Glomerular visceral epithelial cell (primary cell): ENCODE measurements around the gene ALDOB.

Source experiments
- DNase-seq: peaks from one replicate; pipeline ENCODE4 v3.0.0-alpha.2; 2016; ENCODE audit errors: extremely low spot score

ALDOB gene

DNA sequence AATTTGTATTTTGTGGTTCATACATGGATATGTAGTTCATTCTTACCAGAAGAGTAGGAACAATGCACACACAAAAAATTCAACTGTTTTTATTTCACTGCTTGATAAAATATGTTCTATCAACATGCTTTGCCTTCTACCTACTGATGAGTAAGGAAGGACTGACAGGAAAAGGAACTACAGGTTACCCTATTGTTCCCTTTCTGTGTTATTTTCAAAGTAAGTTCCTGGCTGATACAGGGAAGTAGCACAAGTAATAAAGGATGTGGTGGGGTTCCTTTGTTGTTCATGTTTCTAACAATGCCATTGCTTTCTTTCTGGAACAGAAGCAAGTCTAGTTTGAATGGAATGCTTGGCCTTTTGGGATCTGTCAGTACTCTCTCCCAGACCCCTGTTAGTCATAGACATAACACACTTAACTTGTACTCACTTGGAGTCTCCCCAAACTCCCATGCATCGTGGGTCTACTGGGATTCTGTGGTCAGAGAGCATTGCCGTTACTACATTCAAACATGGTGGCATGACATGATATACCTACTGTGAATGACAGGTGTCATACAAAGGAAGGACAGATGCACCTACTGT, 20.2 kb upstream of the ALDOB start:
- no peak for DNase-seq

DNA sequence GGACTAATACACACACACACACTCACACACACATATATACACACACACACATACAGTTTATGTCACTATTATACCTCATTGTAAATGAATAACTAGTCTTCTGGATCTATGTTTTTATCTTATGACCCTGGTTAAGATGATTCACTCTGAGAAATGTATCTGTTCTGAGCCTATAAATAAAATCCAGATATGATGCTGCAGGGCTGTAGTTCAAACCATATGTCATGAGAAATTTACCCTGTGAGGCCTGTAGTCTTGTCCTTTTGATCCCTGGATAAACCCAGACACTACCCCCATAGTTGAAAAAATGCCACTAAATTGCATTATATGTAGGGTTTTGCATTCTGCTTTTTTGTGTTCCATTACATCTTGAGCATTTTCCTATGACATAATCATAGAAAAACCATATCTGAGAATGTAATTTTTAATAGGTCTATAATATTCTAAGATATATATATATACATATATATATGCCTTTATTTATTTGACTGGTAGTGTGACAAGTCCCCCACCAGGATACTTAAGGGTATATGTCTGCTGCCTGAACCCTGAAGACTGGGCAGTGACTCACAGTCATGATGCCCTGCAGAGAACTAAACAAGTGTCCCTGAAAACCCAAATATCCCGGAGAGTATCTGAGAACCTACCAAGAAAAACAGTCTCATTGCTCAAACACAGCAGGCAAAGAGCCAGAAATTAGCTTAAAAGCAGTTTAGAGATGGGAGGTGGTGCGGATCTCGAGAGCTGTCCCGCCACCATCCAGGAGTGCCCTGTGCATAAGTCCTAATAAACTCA, 18.4 kb upstream of the ALDOB start:
- DNase-seq, result peak; percentile 17

DNA sequence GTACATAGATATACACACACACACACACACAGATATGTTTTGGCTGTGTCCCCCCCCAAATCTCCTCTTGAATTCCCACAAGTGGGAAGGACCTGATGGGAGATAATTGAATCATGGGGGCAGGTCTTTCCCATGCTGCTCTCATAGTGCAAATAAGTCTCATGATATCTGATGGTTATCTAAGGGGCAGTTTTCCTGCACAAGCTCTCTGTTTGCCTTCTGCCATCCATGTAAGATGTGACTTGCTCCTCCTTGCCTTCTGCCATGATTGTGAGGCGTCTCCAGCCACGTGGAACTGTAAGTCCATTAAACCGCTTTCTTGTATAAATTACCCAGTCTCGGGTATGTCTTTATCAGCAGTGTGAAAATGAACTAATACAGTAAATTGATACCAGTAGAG, 15.9 kb upstream of the ALDOB start:
- DNase-seq, result no peak

DNA sequence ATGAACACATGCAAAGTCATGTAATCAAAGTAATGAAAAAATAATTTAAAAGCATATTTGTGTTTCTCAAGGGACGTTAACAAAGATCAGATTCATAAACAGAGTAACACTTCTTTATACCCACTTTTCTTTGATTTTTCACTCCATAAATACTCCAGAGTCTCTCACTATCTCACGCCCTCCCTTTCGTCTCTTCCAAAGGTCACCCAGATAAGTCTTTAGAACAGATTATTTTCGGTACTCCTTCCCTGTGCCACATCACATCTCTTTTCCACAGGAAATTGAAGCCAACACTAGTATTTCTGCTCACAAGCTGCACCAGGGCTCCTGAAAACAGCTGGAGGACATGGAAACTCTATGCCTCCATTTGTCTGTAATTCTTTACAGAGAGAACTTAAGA, 15.4 kb upstream of the ALDOB start:
- no peak for DNase-seq

DNA sequence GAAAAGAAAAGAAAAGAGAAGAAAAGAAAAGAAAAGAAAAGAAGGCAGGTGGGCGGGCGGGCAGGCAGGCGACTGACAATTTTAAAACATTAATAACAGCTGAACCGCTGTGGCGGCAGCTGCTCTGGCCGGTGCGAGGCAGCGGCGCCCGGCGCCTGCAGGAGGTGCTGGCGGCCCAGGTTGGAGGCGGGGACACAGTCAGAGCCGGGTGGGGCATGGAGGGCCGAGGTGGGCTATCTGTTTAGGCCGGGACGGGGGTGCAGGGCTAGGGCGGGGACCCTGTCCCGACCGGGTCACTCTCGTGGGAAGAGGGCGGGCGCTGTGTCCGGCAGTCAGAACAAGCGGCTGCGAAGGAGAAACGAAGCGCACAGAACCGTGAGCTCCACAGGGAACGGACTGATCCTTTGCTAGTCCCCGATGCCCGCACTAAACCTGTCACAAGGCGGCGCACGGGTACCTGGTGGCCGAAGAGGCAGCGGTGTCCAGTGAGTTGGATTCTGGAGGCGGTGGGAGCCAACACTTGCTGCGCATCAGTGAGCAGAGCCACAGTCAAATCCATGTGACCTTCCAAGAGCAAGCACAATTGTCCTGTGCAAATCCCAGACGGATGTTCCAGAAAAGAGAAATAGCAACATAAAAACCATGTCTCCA, 13.6 kb upstream of the ALDOB start:
- peak; percentile 76 for DNase-seq

DNA sequence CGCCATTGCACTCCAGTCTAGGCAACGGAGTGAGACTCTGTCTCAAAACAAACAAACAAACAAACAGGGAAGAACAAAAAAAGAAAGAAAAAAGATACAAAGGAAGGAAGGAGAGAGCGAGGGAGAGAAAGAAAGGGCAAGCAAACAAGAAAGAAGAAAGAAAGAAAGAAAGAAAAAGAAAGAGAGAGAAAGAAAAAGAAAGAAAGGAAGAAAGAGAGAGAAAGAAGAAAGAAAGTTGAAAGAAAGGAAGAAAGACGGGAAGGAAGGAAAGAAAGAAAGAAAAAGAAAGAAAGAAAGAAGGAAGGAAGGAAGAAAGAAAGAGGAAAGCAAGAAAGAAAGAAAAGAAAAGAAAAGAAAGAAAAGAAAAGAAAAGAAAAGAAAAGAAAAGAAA, 13.1 kb upstream of the ALDOB start:
- no peak for DNase-seq

DNA sequence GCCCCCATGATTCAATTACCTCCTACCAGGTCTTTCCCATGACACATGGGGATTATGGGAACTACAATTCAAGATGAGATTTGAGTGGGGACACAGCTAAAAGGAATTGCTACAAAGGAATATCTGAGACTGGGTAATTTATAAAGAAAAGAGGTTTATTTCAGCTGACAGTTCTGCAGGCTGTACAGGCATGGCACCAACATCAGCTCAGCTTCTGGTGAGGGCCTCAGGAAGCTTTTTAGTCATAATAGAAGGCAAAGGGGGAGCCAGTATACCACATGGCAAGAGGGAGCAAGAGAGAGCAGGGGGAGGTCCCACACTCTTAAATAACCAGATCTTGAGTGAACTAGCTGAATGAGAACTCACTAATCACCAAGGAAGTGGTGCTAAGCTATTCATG, 11.2 kb upstream of the ALDOB start:
- DNase-seq, result no peak

DNA sequence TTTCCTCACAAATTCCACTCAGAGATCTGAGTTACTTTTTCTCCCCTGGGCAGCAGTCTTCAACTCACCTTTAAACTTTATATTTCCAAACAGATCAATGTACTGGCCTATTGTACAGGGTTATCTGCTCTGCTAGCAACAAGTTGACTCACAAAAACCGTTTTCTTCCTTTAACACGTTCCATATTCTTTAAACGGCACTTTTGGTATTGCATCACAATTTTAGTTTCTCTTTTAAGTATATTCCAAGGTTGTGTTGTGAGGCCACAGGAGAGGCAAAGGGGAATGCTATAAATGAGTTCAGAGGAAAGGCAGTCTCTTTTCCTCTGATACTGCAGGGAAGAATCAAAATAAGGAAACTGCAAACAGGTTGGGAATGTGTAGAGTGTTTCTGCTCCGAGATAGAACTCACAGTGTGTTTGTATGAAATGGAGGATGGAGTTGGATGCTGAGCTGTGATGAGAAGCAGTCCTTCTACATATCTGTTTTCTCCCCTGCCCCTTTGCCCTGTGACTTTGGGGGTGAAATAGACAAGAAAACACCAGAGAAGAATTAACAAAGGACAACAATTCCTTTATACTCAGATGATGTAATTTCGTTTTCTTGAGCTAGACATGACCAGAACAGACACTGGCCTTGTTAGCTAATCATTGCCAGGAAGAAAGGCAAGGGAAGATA, 9.9 kb upstream of the ALDOB start:
- DNase-seq, result peak; percentile 32

DNA sequence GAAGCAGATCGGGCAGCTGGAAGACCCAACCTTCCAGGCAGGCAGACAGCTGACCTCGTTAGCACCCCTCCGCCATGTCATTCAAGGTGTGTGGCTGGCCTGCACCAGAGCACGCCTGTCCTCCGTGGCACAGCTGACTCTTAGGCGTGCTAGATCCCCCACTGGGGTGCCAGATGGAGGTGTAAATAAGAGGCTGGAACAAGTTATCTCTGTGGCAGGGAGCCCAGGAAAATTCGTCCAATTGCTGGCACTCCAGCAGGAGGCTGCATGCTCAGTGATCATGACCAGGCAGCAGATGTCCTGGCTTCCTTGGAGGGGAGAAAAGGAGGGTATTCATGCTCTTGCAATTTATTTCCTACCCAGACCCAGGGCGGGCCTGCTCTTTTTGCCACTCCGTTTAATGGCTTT, 7.8 kb upstream of the ALDOB start:
- no peak for DNase-seq

DNA sequence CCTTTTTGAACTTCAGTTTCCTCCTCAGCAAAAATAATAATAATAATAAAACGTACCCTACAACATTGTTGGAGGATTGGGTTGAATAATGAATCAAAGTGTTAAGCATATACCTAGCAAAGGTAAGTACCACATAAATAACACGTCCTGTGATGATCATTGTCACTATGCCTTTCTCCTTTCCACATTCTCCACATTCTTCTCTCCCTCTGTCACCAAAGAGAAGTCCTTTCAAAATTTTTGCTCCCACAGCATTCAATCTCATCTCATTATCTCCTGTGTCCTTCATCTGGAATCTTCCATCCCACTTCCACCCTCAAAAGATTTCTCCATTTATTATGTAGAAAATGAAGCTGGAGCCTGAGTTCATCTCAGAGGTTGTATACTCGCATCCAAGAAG, 7.2 kb upstream of the ALDOB start:
- no peak for DNase-seq

DNA sequence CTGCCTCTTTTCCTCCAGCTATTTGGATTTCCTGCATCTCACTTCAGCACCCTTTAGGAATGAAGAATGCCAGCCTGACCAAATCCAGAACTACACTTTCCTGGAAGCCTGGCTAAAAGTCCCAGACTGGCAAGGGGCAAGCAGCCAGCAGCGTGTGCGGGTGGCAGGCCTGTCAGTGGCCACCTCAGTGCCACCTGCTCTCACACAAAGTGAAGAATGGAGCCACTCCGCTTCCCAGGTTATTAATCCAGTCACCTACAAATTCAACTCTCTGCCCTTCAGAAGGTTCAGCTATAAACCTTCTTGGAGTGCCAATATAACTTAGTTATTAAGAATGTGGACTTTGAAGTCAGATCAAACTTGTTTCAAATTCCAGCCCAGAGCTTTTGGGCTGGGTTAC, 6.7 kb upstream of the ALDOB start:
- DNase-seq, result no peak

DNA sequence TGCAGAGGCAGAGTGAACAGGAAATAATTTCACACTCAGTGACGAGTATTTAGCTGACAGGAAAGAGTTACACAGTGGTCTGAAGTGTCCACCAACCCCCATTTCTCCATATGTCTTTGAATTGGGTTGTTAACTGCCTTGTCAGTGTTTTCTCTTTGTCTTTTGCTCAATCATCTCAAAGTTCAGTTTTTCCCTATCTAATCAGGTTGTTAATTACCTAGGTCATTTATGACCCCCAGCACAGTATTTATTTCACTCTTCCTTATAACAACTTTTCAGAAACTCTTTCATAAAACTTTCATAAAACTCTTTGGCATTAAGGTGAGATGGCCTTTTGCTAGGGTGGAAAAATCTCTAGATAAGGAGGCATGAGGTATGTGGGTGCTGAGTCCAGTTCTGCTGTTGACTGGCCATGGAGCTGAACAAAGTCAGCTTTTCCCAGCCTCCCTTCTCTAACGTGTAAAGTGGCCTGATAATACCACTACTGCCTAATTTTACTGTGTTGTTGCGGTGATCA, 5.2 kb upstream of the ALDOB start:
- DNase-seq, result no peak

DNA sequence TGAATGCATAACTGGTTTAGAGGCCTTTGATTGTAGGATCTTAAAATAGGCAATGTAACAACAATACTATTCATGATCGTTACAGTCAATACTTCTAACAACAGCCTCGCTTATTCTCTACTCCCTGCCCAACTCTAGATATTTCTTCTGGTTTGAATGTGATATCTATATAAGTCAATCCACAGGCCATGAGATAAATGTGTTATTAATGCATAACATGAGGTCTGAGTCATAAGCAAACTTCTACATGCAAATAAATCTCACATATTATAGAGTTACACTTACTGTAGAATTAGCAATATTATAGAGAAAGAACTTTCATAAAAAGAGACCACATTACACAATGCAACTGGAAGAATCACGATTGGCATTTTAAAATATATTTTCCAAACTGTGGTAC, 2.9 kb upstream of the ALDOB start:
- DNase-seq, result no peak

DNA sequence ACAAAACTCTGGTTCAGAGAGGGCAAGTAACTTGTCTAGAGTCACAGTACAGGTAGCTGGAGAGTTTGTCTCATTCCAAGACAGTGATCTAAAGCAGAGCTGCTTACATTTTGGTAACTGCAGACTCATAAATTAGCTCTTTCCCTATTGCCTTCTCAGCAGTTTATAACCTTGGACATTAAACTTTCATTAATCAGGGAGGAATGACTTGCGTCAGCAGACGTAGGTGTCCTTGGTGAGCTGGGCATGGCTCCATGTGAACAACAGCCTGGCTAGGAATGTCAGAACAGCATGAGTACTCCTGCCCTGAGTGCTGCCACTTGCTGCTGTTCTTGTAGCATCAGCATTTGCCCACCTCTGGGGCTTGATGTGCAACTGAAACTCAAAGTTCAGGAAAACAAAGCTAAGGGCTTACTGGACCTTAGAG, 2.2 kb upstream of the ALDOB start:
- no peak for DNase-seq

DNA sequence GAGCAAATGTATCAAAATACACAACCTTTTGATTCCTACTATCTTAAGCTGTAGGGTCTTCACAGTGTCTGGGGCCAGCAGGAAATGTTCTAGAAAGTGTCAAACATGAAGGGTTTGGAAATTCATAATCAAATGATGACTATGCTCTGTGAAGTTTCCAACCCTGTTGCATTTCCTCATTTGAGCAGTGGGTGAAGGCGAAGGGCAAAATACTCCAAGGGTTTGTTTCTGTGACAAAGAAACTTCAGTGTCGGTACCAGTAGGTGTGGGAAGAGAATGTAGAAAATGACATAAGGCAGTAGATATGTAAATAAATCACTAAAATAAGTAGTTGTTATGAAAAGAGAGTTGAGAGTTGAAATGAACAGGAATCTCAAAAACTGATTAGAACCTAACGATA, 576 bp downstream of the ALDOB start:
- DNase-seq, result no peak

DNA sequence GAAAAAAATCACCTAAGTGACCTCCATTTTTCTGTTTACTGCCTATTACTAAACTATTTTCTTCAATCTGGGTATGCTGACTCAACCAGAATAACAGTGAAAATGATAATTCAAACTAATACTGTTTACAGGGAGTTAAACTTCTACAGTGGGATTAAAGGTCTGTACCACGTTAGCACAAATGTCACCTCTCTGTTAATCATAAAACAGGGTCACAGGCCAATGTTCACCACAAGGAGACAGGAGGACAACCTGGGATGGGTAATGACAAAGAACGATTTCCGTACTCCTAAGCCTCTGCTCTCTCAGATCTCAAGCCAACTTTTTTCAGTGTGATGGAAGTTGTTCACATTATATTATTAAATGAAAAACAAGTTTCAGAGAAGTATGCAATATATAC, 2.3 kb downstream of the ALDOB start:
- DNase-seq, result no peak

DNA sequence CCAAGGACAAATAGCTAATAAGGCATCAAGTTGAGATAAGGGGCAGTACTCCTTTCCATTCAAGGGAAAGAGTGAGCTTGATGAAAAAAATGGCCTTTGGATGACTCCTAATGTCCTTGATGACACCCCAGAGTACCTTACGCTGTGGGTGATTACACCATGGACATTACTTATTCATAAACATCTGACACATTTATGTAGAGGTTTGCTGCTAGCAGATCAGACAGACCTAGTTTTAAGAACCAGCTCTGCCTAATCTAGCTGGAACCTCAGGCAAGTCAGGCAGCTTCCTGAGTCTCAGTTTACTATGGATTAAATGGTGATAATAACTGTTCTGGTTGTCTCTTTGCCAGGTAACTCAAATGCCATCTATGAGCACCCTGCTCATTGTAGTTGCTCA, 2.8 kb downstream of the ALDOB start:
- DNase-seq, result no peak

DNA sequence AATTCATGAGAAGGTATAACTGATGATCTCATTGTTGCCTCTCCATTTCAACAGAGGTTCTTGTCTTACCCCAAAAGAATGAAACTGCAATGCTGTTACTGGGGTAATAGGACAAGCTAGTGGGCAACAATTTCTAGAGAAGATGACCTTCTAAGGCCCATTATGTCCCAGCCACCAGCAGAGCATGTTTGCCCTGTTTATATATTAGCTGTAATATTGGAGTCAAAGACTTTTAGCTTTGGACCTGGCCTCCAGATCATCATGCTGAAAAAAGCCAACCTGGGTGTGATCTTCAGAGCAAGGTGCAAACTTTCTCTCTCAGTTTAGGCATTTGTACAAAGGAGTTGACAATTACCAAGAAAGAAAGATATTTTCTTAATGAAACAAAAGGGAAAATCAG, 3.4 kb downstream of the ALDOB start:
- DNase-seq, result no peak

DNA sequence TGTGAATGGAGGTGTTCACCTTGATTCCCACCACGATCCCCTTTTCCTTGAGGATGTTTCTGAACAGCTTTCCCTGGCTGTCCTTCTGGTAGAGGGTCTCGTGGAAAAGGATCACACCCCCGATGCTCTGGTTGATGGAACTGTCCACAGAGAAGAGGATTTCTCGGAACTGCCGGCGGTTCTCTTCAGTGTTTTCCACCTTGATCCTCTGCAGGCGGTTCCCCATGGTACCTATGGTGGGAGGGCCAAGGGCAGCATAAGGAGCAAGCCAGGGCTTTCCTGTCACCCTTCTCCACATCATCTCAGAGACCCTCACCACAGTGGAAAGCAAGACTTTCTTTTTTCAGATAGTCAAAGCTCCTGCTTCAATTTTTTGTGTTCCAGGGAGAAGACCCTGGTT, 5.8 kb downstream of the ALDOB start:
- DNase-seq, result no peak

DNA sequence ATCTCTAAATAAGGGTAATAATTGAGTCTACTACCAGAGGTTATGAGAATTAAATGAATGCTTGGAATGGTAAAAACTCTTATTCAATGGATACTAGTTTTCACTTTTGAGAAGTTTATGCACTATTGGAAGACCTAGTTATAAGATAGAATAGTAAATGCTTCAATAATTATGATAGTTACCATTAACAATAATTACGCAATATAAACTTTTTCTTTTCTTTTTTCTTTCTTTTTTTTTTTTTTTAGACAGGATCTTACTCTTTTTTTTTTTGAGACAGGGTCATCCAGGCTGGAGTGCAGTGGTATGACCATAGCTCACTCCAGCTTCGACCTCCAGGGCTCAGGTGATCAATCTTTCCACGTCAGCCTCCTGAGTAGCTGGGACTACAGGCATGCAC, 6.7 kb downstream of the ALDOB start:
- no peak for DNase-seq

DNA sequence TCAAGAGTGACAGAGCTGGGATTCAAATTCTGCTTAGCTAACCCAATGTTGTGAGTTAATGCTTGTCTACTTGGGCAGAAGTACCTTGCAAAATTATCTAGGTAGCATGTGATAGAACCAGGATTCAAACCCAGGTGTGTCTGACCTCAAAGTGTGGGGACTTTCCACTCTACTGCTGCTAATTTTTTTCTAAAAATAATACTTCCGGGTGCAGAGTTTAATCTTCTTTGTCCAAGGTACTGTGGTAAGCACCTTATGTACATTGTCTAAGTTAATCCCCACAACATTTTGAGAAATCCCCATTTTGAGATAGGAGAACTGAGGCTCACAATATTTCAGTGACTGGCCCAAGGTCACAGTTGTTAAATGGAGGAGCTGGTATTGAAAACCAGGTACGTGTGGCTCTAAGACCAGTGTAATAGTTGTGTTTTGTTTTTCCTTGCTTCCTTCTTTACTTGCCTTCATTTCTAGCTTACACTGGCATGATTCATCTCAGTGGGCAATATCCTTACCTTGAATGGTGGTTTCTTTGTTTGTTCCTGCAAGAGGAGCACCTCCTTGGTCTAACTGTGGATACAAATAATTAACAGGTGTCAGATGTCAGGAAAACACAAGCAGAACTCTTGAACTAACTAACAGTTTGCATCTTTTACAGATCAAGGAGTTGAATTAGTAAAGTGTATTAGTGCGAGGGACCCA, 7.5 kb downstream of the ALDOB start:
- no peak for DNase-seq

DNA sequence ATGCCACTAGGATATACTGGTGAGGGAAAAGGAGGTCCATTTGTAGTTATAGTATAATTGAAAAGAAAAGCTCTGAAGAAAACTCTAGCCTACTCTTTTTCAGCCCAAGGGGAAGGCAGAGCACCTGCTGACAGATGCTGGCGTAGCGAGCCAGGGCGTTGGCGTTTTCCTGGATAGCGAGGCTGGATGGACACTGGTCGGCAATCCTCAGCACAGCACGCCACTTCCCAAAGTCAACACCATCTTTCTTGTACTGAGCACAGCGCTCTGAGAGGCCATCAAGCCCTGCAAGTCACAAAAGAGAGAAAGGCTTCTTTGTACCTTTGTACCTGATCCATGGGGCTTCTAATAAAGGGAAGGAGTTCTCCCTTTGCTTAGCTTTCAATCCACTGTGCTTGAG, 8.2 kb downstream of the ALDOB start:
- no peak for DNase-seq
